Measurements from ENCODE around the gene DECR2.

The DECR2 gene

DNA sequence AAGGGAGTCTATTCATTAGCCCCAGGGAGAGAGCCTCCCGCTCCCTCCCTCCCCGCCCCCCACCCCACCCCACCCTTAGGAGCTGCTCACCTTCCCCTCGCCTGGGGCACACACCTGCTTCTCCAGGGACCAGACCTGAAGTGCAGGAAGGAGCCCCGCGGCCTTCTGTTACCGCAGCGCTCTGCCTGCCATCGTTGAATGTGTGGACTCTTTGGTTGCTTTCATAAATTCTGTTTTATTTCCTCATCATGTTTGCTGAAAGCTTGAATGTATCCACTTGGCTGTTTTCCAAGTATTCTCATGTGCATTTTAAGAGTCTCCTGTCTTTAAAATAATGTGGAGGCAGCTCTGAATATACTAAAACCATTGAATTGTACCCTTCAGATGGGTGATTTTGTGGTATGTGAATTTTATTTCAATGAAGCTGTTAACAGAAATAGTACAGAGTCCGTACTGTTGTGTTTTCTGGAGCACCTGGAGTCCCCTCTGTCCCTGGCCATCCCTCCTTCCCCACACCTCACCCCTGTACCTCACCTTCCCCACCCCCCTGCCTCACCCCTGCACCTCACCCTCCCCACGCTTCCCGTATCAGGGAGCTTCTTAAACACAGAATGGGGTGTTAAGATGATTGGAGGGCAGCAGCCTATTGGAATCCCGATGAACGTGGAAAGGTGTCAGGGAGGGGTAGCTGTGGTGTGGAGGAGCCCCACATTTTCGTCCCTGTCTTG is 49.3 kb downstream of the DECR2 start:
- peak; percentile 80 for DNase-seq

DNA sequence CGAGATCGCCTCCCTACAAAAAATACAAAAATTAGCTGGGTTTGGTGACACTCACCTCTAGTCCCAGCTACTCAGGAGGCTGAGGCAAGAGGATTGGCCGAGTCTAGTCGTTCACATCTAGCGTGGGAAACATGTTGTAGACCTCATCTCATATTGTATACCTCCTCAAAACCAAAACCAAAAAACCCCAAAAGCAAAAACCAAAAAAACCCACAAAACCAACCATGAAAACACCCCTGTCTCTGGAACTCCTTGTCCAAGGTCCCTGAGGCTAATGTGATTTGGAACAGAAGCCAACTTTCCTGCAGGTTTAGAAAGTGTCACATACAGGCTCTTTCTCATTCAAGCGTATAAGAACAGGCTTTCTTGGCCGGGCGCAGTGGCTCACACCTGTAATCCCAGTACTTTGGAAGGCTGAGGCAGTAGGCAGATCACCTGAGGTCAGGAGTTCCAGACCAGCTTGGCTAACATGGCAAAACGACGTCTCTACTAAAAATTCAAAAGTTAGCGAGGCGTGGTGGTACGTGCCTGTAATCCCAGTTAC is 52.8 kb downstream of the DECR2 start:
- no peak for DNase-seq

DNA sequence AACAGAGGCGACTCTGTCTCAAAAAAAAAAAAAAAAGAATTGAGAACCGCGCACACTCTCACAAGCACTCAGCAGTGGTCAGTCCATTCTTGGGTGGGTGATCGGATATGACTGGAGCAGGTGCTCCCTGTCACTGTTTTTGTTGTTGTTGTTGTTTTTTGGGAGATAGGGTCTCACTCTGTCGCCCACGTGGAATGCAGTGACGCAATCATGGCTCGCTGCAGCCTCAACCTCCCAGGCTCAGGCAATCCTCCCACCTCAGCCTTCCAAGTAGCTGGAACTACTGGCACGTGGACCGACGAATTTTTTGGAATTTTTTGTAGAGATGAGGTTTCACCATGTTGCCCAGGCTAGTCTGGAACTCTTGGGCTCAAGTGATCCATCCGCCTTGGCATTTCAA is 53.8 kb downstream of the DECR2 start:
- DNase-seq, result no peak

DNA sequence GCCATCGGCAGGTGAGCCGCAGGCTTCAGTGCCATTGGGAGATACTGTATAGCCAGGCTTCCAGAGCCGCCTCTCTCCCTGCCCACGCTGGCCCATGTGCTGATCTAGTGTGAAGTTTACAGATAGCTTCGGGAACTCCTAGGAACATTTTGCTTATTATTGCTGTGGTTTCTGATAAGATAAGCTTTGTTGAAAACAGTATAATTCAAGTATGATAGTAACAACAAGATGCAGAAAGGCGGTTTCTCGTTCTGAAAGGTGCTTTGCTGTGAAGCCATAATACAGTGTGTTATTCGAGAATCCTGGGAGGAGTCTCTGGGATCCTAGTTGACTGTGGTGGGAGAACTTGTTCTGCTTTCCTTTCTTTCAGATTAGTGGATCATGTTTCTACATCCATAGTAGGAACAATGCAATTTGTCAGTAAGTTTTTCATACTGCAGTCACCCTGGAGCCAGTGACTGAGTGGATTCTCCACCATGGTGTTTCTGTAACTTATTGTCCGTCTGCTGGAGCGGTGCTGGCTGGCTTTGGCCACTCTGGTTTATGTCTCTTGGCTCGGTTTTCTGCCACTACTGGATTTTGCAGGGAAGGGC is 55.3 kb downstream of the DECR2 start:
- DNase-seq, result no peak

DNA sequence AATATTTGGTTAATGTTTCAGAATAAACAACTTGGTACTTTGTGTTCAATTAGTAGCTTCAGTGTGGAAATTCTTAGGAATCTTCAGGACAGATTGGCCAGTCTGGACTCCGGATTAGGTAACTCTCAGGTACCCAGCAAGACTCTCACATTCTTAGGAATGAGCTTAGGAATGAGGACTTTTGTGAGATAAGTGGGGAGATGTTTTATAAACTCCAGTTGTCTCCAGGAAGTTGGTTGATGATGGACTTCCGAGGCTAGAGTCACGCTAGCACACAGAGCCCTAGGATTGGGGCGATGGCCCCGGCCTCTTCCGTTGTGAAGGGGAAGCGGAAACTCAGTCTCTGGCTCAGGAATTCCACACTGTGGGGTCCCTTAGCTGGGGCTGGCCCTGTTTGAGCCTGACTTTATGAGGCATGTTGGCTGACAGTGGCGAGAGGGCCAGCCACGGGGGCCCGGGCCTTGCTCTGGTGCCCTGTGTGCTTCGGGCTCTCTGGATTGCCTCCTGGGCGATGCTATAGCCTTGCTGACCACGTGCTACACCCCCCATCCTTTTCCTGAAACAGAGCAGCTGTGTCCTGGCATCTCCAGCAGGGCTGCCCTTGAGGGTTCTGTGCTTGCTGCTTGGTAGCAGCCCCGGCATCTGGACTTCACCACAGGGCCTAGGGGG is 56.2 kb downstream of the DECR2 start:
- no peak for DNase-seq

DNA sequence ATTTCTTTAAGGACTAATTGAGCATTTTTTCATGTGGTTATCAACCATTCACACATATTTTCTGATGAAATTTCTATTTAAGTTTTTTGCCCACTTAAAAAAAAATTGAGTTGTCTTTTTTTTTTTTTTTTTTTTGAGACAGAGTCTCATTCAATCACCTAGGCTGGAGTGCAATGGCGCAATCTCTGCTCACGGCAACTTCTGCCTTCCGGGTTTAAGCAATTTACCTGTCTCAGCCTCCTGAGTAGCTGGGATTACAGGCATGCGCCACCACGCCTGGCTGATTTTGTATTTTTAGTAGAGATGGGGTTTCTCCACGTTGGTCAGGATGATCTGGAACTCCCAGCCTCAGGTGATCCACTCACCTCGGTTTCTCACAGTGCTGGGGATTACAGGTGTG is 58.1 kb downstream of the DECR2 start:
- no peak for DNase-seq

DNA sequence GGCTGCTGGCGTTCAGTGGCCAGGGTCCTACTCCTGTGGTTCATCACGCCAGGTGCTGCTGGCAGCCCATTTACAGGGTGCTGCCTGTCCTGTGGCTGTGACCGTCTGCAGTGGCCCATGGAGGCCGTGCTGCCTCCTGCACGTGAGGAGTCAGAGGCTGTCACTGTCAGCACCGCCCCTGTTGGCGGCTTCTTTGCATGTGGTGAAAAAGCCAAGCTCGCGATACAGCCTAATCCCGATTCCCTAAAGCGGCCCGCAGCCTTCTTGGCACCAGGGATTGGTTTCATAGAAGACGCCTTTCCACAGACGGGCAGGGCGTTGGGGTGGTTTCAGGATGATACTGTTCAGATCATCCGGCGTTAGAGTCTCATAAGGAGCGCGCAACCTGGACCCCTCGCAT is 59.1 kb downstream of the DECR2 start:
- DNase-seq, result no peak

Measured in NCI-H1436 (cell line).